LNCAP (cell line): ENCODE data around the gene ST7L.

Experiments
- CTCF ChIP-seq: fragments of 450-650 bp; IDR thresholded peaks from 2 replicates; pipeline ENCODE4 v1.5.1; 2017; ENCODE audit warnings: mild to moderate bottlenecking

ST7L gene

DNA sequence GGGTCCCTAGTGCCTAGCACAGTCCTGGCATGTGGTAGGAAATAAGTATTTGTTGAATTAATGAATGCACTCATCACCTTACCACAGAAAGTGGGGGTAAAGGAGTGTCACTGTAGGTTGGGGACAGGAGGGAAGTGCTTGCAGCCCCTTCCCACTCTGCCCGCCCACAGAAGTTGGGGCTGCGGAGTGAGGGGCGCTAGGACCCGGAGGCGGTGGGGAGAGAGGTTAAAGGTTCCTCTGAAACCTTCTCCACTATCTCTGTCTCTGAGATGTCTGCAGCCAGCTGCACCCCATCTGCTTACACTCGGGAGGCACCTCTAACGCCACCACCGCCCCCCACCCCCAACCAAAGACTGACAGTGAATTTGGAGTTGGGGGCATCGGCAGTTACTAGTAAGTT is 111.6 kb downstream of the ST7L start:
- TF ChIP-seq CTCF, result no peak

DNA sequence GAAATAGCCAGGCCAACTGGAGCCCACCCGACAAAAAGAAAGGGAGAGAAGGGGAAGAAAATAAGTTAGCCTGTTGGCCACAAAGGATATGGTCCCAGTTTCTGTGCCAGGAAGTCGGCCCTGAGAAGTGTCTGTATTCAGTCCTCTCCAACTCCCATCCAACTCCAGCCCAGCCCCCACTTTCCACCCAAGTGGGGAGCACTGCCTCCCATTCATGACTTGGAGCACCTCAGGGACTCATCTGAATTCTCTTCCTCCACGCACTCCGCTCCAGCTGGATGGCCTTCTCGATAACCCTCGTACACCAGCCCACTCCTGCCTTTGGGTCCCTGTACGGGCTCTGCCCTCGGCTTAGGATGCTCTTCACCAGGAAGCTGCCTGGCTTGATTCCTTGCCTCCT is 112.2 kb downstream of the ST7L start:
- TF ChIP-seq CTCF, result no peak

DNA sequence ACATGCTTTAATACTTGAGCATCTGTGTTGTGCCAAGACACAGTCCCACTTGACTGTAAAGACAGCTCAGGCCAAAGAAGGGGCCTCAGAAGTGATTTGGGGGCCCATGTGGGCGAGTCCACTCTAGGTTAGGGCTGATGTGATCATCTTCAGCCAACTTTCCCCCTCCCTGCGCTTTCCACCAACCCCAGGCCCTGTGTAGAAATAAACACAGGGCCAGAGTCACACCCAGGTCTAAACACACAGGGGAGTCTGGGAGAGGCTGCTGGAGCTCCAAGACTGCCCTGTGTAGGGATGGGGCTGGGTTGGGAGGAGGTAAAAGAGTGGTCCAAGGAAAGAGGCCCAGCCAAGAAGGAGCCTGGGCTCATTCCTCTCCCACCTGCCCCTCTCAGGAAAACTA is 112.6 kb downstream of the ST7L start:
- TF ChIP-seq CTCF, result no peak

GRCh38 chr1:112505878-112506277 is 113.1 kb downstream of the ST7L start:
- no peak for TF ChIP-seq CTCF

- no peak for TF ChIP-seq CTCF
Observed at GRCh38 chr1:112505400-112505785, 113.5 kb downstream of the ST7L start.

- no peak for TF ChIP-seq CTCF
Observed at GRCh38 chr1:112504661-112505399, 114.1 kb downstream of the ST7L start.

- no peak for TF ChIP-seq CTCF
Observed at GRCh38 chr1:112504001-112504660, 114.8 kb downstream of the ST7L start.
